Measurements from ENCODE around the gene KAZN.

Gene KAZN

GRCh38 chr1:14857436-14858195 lies 259.1 kb downstream of the KAZN start:
- DNase-seq (ENCODE audit: low read depth), result no peak

- no peak for DNase-seq (ENCODE audit: low read depth)
These were observed 263.8 kb downstream of the KAZN start for GRCh38 chr1:14862114-14862771.

GRCh38 chr1:14865106-14865505 lies 266.6 kb downstream of the KAZN start:
- no peak for DNase-seq (ENCODE audit: low read depth)

GRCh38 chr1:14866911-14867612 lies 268.6 kb downstream of the KAZN start:
- DNase-seq (ENCODE audit: low read depth), result no peak

GRCh38 chr1:14869187-14869586 lies 270.7 kb downstream of the KAZN start:
- DNase-seq (ENCODE audit: low read depth), result no peak

GRCh38 chr1:14871218-14871970 lies 272.9 kb downstream of the KAZN start:
- DNase-seq (ENCODE audit: low read depth), result no peak

- no peak for DNase-seq (ENCODE audit: low read depth)
These were observed 274.3 kb downstream of the KAZN start for GRCh38 chr1:14872762-14873161.

- no peak for DNase-seq (ENCODE audit: low read depth)
These were observed 275.2 kb downstream of the KAZN start for GRCh38 chr1:14873677-14874076.

GRCh38 chr1:14875524-14876509 lies 277.3 kb downstream of the KAZN start:
- no peak for DNase-seq (ENCODE audit: low read depth)

- no peak for DNase-seq (ENCODE audit: low read depth)
These were observed 278.3 kb downstream of the KAZN start for GRCh38 chr1:14876747-14877146.

GRCh38 chr1:14877224-14877623 lies 278.7 kb downstream of the KAZN start:
- DNase-seq (ENCODE audit: low read depth), result no peak

GRCh38 chr1:14878124-14878523 lies 279.6 kb downstream of the KAZN start:
- no peak for DNase-seq (ENCODE audit: low read depth)

- DNase-seq (ENCODE audit: low read depth), result no peak
These were observed 280.5 kb downstream of the KAZN start for GRCh38 chr1:14878951-14879350.

GRCh38 chr1:14880456-14881316 lies 282.2 kb downstream of the KAZN start:
- no peak for DNase-seq (ENCODE audit: low read depth)

- no peak for DNase-seq (ENCODE audit: low read depth)
These were observed 283.5 kb downstream of the KAZN start for GRCh38 chr1:14881775-14882672.

- DNase-seq (ENCODE audit: low read depth), result no peak
These were observed 286.2 kb downstream of the KAZN start for GRCh38 chr1:14884614-14885175.

- no peak for DNase-seq (ENCODE audit: low read depth)
These were observed 288.6 kb downstream of the KAZN start for GRCh38 chr1:14887044-14887566.

- DNase-seq (ENCODE audit: low read depth), result no peak
These were observed 289.4 kb downstream of the KAZN start for GRCh38 chr1:14887764-14888350.

All from stimulated activated CD8-positive, alpha-beta memory T cell treated with anti-CD3 and anti-CD28 coated beads, Interleukin-7, amount 100 ng/mL, for 24 hours (primary cell).